GM12878 (cell line): ENCODE results near the gene ATG12.

ENCODE experiments used
- CBX5 ChIP-seq: sonication (generic); IDR thresholded peaks from 2 replicates; pipeline ENCODE4 v1.6.1; 2016; ENCODE audit warnings: low read depth, moderate library complexity, mild to moderate bottlenecking, inconsistent platforms
- CEBPB ChIP-seq, 2 experiments: fragments of 150-350 bp in 1 of 2; IDR thresholded peaks; 2 replicates each; pipeline ENCODE4 v1.6.1; 2012 to 2014; ENCODE audit warnings: low read depth in 2 of 2, low read length in 2 of 2, borderline replicate concordance in 1 of 2, inconsistent platforms in 1 of 2
- IKZF1 ChIP-seq: fragments of 450-650 bp; conservative IDR thresholded peaks from 2 replicates; pipeline ENCODE4 v1.6.1; 2017; ENCODE audit warnings: antibody characterized with exemption, mild to moderate bottlenecking
- RFX5 ChIP-seq: IDR thresholded peaks from 2 replicates; pipeline ENCODE4 v1.6.1; 2011; ENCODE audit warnings: low read depth, low read length, improper control_type of control experiment
- ZNF384 ChIP-seq: IDR thresholded peaks from 2 replicates; pipeline ENCODE4 v1.6.1; 2012; ENCODE audit warnings: low read depth, mild to moderate bottlenecking, low read length, improper control_type of control experiment, borderline replicate concordance
- TF ChIP-seq, protein P1 (sequence below): IDR thresholded peaks from 2 replicates; pipeline ENCODE4 v1.6.1; 2011; ENCODE audit warnings: low read depth, low read length, improper control_type of control experiment, borderline replicate concordance
- TF ChIP-seq, protein P2 (sequence below): IDR thresholded peaks from 2 replicates; pipeline ENCODE4 v1.6.1; 2012; ENCODE audit warnings: low read depth, low read length, improper control_type of control experiment
- TF ChIP-seq, protein P3 (sequence below): IDR thresholded peaks from 2 replicates; pipeline ENCODE4 v1.6.1; 2011; ENCODE audit warnings: low read depth, mild to moderate bottlenecking, low read length, moderate library complexity, borderline replicate concordance; ENCODE audit errors: extremely low read depth

DNA sequence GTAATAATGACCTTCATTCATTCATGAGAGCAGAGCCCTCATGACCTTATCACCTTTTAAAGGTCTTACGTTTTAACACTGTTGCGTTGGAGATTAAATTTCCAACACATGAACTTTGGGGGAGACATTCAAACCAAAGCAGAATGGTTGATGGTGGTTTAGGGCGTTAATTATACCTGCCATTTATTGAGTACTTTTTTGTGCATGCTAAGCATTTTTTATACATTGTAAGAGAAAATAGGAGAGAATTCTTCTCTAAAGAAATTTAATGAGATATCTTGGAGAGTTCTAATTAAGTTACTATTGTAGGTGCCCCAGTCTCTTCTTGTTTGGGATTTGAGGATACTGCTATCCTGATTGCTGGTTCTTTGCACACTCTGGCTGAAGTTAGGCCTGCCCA lies 12.8 kb upstream of the ATG12 start:
- TF ChIP-seq, protein P1, sequence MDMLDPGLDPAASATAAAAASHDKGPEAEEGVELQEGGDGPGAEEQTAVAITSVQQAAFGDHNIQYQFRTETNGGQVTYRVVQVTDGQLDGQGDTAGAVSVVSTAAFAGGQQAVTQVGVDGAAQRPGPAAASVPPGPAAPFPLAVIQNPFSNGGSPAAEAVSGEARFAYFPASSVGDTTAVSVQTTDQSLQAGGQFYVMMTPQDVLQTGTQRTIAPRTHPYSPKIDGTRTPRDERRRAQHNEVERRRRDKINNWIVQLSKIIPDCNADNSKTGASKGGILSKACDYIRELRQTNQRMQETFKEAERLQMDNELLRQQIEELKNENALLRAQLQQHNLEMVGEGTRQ: no peak
- TF ChIP-seq ZNF384: no peak
- no peak for TF ChIP-seq RFX5
- TF ChIP-seq CEBPB (IDR thresholded peaks at IDR 0.05; ENCODE audit: borderline replicate concordance in 1 of 2, low read depth in 2 of 2, low read length in 2 of 2): no peak
- TF ChIP-seq, protein P2, sequence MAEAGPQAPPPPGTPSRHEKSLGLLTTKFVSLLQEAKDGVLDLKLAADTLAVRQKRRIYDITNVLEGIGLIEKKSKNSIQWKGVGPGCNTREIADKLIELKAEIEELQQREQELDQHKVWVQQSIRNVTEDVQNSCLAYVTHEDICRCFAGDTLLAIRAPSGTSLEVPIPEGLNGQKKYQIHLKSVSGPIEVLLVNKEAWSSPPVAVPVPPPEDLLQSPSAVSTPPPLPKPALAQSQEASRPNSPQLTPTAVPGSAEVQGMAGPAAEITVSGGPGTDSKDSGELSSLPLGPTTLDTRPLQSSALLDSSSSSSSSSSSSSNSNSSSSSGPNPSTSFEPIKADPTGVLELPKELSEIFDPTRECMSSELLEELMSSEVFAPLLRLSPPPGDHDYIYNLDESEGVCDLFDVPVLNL: no peak
- TF ChIP-seq CBX5: no peak
- TF ChIP-seq, protein P3, sequence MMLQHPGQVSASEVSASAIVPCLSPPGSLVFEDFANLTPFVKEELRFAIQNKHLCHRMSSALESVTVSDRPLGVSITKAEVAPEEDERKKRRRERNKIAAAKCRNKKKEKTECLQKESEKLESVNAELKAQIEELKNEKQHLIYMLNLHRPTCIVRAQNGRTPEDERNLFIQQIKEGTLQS: no peak
- no peak for TF ChIP-seq IKZF1
